ENCODE measurements around the gene NRXN3.
A peak's percentile ranks its signal among the peaks of the same experiment; 100 is the strongest.

Gene NRXN3

DNA sequence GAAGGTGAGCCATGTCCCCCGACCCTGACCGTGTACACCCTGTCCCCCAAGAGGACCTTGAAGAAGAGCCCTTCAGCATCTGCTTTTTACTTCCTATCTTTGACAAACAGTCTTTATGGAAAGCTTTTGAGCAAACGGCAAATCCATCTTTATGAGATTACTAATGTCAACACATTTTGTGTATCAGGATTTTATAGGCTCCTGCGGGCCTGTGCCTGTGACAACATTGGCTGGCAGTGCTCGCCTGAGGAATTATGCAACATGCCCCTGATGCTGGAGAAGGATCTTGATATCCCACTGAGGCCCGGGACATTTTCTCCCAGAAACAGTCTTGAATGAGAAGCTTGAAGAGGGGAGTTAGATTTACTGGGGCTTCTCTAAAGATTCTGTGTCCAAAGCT lies 416.5 kb downstream of the NRXN3 start:
- no peak for DNase-seq (ENCODE audit: low read depth)

DNA sequence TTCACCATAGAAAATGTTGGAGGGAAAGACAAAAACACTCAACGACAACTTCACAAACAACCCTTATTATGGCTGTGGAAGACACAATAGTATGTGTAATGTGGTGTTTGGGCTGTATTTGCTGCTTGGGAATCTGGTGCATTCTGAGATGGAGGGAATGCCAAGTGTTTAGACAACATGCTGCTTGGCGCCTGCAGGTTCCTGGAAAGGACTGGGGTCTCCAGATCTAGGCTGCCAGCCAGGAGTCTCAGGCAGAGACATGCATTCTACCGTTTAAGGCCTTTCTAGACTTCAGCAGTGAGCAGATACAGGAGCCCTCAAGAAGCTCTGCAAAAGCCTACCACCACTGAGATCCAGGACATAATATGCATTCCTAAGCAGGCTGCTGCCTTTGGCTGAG lies 418.7 kb downstream of the NRXN3 start:
- DNase-seq (ENCODE audit: low read depth), result no peak

DNA sequence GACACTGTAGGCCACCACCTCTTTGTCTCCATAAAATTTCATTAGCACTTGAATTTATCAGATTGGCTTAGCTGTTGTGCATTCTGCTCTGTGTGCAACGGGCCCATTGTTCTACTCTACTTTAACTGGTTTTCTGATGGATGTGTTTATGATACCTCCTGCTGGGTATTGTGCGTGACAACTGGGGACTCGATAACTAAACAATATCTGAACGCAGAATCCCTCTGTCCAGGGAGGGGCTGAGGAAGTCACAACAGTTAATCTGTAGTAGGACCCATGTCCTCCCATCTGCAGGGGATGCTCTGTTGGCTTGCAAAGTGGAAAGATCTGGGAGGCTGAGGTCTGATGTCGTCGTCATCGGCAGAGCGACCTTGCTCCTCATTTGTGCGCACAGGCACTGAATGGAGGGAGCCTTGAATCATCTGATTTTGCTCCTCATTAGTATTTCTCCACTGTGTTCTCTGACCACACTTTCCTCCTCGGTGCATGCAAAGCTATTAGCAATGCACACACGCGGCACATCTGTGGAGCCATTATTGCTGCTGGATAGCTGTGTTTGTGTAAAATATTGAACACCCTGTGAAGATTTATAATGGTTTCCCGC lies 422.5 kb downstream of the NRXN3 start:
- no peak for DNase-seq (ENCODE audit: low read depth)

DNA sequence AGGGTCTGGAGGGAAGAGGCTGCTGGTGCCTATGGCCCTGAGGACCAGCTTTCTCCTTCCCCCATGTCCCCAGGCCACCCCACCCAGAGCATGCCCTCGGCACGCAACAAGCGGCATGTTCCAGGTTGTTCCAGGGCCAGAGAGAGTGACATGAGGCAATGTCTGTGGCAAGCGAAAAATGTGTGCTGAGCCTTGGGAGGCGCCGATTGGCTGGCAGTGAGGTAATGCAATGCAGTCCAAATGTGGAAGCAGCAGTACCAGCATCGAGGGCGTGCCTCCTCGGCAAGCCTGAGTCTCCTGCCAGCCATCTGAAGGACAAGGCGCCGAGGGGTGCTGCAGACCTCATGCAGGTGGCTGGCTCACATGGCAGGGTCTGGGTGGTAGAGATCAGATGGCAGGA lies 423.8 kb downstream of the NRXN3 start:
- DNase-seq (ENCODE audit: low read depth), result no peak

DNA sequence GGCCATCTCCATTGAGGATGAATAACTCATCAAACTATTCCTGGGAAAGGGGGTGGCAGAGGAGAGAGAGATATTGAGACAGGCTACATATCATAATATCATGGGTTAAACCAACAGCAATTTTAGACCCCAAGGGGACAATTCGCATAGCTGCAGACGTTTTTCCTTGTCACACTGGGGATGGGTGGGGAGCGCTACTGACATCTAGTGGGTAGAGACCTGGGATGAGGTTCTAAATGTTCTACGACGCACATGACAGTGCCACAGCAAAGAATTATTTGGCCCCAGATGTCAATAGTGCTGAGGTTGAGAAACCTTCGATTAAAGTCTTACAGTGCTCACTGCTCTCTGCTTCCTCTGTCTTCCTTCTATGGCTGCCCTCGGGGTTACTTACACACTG lies 425.6 kb downstream of the NRXN3 start:
- peak; percentile 18 for DNase-seq (ENCODE audit: low read depth)

DNA sequence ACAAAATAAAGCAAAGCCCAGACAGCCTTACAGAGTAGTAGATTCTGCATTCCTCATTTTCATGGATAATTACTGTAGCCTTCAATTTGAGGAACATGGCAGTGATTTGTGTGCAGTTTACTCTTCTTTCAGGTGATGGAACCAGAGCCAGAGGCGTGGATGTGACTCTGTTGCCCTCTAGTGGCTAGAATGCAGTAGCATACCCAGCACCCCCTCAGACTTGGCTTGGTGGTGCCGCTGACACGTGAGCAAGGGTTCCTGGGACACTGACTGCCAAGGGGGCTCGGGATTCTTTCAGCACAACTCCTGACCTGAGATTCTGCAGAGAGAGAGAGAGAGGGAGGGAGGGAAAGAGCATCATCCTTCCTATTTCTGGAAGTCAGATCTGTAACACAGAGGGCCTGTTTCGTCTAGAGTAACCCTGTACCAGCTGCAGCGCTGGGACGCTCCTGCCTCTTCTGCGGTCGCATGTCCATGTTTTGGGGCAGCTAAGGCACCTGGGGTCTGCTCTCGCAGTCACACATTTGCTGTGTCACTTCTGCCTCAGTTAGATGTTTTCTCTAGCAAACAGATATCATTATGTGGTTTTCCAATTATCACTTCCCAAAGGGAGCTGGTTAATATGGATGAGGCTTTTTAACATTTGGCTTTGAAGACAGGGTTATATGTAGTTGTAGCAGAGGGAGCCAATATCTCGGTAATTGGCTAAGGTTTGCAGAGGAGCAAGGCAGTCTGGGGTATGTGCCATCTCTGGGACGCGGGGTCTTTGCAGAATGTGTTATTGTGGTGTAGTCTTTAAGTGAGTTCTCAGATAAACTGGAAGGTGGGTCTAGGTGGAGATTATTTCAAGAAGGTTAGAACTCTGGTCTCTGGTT lies 428.1 kb downstream of the NRXN3 start:
- peak; percentile 69 for DNase-seq (ENCODE audit: low read depth)

DNA sequence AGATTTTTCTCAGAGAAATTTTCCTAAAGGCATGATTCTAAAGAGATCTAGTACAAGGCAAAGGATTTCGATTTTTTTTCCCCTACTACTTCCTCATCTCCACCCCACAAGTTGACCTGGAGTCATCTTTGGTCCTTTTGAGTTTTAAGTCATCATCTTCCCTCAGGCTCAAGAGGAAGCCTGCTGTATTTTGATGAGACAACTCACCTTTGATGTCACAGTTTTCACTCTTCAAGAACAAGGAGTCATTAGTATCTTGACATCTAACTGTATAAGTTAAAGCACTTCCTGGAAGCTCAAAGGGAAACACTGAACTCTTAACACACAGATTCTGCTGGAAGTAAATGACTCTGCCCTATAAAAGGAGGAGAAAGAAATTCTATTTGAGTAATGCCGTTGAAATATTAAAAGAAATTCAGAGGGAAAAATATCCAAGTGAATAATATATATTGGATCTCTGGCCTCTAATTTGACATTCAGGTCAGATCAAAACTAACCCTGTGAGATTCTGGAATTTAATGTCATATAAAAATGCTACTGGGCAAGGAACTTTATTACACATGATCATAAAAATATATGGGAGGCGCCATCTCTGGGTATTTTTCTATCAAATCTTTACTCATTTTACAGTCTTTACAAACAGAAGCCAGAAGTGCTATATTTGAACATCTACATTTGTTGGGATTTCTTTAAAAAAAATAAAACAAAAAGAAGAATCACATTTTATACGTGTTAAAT lies 435.0 kb downstream of the NRXN3 start:
- DNase-seq (ENCODE audit: low read depth), result no peak

DNA sequence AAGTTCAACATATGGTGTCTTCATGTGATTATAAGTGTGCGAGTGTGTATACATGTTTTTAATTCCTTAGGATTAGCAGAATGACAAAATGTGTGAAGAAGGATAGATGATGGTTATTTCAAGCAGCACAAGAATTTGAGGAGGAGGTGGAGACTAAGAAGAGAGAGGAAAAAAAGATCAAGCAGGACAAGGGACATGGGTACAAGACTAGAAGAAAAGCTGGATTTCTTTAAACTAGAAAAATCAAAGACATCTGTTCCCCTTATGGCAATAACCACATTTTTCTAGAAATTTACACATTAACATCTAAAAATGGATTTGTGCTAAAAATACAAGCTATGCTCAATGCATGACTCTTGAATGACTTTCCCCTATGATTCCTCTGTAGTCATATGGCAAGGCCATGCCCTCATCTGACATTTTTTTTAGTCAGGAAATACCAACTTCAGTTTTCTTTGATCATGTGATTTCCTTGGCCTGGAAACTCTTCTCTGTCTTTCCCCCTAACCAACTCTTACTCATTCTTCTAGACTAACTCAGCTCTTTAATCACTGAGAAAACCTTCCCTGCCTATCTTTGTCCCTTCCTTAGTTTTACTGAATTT lies 435.8 kb downstream of the NRXN3 start:
- DNase-seq (ENCODE audit: low read depth), result peak; percentile 82

DNA sequence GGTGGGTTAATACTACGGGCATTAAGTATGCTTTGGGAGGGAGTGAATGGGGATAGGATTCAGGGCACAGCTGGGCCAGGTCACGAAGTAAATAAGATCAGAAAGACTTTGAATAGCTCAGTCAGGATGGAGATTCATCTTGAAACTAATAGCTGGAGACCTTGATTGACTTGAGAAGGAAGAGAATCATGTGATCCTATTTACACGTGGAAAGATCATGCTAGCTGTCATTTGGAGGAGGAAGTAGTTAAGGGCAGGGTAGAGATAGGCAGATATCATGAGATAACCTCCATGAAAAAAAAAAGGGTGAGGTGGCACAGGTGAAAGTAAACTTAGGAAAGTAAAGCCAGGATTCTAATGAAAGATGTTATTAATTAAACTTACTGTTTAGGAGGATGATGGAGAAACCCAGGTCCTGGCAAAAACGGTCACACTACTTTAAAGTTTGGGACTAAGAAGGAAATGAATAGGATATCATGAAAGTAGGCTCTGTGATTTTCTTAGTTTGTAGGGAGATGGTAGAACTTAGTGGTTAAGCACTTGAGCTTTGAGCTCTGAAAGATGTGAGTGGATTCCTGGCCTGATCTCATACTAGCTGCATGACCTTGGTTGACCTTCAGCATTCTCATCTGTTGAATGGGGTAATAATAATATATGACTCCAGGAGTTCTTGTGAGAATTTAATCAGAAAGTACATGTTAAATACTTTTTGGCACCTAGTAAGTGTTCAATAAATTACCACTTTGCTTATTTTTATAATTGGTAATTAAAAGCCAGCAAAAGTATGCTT lies 439.0 kb downstream of the NRXN3 start:
- DNase-seq (ENCODE audit: low read depth), result no peak

DNA sequence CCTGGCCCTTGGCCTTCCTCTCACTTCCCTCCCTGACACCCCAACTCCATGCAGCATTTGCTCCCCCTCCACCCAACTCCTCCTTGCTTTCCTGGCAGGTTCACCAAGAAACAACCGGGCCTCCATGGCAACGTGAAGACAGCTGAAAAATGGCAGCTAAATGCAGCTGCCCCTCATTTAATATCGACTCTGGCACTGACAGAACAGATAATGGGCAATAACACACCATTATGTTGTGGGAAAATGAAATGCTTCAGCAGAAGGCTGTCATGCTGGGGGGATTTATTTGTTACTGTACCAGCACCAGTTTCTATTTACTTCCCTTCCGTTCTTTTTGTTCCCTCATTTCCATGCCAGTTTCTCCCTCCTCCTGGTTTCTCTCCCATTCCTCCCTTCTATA lies 440.8 kb downstream of the NRXN3 start:
- DNase-seq (ENCODE audit: low read depth), result no peak

- DNase-seq (ENCODE audit: low read depth), result no peak
Observed at GRCh38 chr14:78611796-78612571, 441.8 kb downstream of the NRXN3 start.

DNA sequence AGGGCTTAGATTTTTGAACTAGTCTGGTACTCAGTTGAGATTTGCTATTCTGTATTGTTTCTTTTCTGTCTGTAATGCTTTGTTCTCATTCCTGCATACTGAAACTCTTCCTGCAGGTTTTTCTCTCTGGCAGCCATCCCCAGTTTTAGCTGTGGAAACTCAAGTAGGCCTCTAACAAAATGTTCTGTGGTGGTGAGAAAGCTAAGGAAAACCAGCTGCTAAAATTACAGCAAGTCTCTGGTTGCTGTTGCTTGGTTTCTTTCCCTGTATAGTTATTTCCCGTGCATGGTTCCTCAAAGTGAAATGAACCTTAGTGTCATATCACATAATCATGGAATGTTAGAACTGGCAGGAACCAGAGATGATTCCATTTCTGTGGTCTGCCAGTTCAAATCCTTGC lies 442.5 kb downstream of the NRXN3 start:
- DNase-seq (ENCODE audit: low read depth), result no peak

- no peak for DNase-seq (ENCODE audit: low read depth)
Observed at GRCh38 chr14:78614593-78614992, 444.4 kb downstream of the NRXN3 start.

DNA sequence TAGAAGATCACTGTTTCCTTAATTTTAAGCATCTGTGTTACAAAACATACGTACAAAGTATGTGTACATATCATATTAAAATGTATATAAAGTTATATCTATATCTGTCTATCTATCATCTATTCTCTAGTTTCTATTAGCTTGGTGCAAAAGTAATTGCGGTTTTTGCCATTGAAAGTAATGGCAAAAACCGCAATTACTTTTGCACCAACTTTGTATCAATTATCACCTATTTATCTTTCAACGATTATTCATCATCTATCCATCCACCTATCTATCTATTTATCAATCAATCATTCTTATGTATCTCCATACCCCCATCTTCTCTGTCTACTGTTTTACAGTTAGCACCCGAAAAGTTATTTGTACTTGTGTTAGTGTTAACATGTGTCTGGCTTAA lies 447.6 kb downstream of the NRXN3 start:
- DNase-seq (ENCODE audit: low read depth), result no peak

DNA sequence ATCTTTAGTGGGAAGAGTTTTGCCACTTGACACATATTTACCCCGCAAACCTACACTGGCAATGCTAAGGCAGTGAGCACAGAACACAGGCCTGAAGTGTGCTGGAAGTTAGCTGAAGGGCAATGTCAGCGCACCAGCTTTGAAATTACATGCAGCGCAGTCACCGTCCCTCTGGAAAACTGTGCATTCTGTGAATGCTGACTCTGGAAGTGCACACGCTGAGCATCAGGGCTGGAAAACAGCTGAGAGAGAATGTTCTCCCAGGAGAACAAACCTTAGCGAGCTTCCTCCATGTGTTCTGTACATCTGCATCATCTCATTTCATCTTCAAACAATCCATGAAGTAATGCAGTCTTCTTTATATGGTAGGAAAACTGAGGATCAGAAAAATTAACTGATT lies 448.2 kb downstream of the NRXN3 start:
- no peak for DNase-seq (ENCODE audit: low read depth)

DNA sequence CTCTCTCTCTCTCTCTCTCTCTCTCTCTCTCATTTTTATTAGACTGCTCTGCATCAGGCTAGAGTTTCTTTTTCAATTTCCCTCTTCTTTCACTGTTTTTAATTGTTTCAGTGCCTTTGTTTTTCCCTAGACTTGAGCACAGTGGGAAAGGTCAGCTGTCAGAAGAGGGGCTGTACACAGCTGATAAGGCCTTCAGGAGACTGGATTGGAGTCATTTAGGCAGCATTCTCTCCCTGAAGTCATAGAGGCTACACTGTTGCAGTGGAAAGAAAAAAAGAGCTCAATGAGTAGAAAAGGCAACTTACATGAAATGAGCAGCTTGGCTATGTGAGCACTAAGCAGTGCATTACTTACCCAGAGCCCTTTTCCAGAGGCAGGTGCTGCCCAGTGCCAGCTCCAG lies 456.9 kb downstream of the NRXN3 start:
- DNase-seq (ENCODE audit: low read depth), result no peak

- no peak for DNase-seq (ENCODE audit: low read depth)
Observed at GRCh38 chr14:78631551-78631950, 461.4 kb downstream of the NRXN3 start.

GRCh38 chr14:78633752-78634151 lies 463.6 kb downstream of the NRXN3 start:
- no peak for DNase-seq (ENCODE audit: low read depth)

DNA sequence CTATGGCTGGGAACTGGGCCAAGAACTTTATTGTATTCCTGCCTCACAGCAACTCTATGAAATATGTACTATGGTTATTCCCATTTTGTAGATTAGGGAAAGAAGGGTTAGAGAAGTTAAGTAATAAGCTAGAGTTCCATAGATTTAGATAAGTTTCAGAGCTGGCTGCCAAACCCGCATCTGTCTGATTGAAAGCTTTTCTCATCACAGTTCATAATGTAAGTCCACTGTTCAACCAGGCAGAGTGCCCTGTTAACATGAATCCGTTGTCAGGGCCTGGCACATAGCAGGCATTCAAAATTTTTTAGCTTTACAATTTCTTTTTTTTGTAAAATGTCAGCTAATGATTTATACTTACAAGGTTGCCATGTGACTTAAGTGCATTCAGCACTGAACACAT lies 467.3 kb downstream of the NRXN3 start:
- DNase-seq (ENCODE audit: low read depth), result no peak

GRCh38 chr14:78637908-78638475 lies 467.8 kb downstream of the NRXN3 start:
- no peak for DNase-seq (ENCODE audit: low read depth)

DNA sequence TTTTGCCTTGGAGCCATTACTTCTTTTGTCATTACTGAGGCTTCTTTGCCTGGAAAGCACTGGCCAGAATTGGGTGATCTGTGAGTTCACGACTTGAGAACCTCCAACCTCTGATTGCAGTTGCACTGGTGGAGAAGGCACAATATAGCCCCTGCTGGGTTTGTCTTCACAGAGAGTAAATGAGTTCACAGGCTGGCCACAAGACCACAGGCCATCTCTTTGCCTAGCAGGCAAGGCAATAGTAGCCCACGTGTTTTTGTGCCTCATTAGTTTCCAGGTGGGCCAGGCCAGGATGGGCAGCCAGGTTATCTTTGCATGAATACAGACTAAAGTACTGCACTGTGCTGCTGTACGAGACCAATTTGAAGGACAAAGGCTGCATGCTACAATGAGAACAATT lies 468.8 kb downstream of the NRXN3 start:
- no peak for DNase-seq (ENCODE audit: low read depth)
